Progenitor cell of endocrine pancreas (in vitro differentiated cells): ENCODE measurements around the gene OR7G1. TPM values are rescaled to one million over a fixed set of nuclear protein-coding genes. Genes with fewer than 3 reads are reported as not detected.
"Not testable (repeated sequence)": the region's sequence is repeated elsewhere in the genome, so short reads cannot be mapped to it uniquely, and the experiment has no call there.

Source experiments
- DNase-seq: peaks from one replicate; pipeline ENCODE4 v3.0.0; 2021; ENCODE audit warnings: low spot score; ENCODE audit not compliant: unreplicated experiment
- H3K27ac Mint-ChIP-seq: 2 replicates; pipeline ENCODE4 v1.8.0; 2021; ENCODE audit warnings: mild to moderate bottlenecking, moderate library complexity, mixed read lengths
- H3K27me3 Mint-ChIP-seq: 2 replicates; pipeline ENCODE4 v1.8.0; 2021; ENCODE audit warnings: mixed read lengths
- H3K36me3 Mint-ChIP-seq: 2 replicates; pipeline ENCODE4 v1.8.0; 2022; ENCODE audit warnings: mixed read lengths; ENCODE audit not compliant: insufficient read depth
- H3K4me1 Mint-ChIP-seq: 2 replicates; pipeline ENCODE4 v1.8.0; 2021; ENCODE audit warnings: low read depth, mixed read lengths
- H3K4me3 Mint-ChIP-seq: 2 replicates; pipeline ENCODE4 v1.8.0; 2021; ENCODE audit warnings: low read depth, mild to moderate bottlenecking, moderate library complexity, mixed read lengths
- H3K9me3 Mint-ChIP-seq: 2 replicates; pipeline ENCODE4 v1.8.0; 2021; ENCODE audit warnings: low read depth, mixed read lengths
- total RNA-seq: library from RNA; stranded (reverse); gene quantifications from 2 replicates; pipeline ENCODE4 v1.2.1, GENCODE V29; 2021
- TF ChIP-seq, protein P1 (sequence below): fragments of 200-600 bp; sonication (generic); IDR thresholded peaks from one replicate; pipeline ENCODE4 v1.5.0; 2021; ENCODE audit warnings: antibody characterized with exemption, mild to moderate bottlenecking; ENCODE audit not compliant: unreplicated experiment

The OR7G1 gene
- total RNA-seq, 1 donor from 2014 or later = not detected

DNA sequence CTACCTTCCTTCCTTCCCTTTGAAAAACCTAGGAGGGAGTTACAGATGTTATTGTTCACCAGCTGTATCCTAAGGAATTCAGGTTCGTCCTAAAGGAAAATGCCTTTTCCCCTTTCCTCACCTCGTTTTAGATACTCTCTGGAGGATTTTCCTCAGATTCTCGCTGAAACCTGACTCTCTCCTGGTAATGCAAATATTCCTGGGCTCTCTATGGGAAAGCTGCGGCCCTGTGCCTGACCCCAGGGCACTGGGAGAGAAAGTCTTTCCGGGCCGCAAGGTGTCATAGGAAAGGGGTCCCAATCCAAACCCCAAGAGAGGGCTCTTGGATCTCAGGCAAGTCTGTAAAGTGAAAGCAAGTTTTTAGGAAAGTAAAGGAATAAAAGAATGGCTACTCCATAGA, 41.8 kb downstream of the OR7G1 start:
- Mint-ChIP-seq H3K27ac (peak overlapping the region; percentile 64), H3K27me3 (no peaks in the 10 kb centered on the region), H3K4me1 (peaks cover 30% of the 10 kb centered on the region), H3K9me3 (no peaks in the 10 kb centered on the region), H3K36me3 (no peaks in the 10 kb centered on the region), H3K4me3 (no peak overlapping the region)
- DNase-seq = no peak
- TF ChIP-seq, protein P1, sequence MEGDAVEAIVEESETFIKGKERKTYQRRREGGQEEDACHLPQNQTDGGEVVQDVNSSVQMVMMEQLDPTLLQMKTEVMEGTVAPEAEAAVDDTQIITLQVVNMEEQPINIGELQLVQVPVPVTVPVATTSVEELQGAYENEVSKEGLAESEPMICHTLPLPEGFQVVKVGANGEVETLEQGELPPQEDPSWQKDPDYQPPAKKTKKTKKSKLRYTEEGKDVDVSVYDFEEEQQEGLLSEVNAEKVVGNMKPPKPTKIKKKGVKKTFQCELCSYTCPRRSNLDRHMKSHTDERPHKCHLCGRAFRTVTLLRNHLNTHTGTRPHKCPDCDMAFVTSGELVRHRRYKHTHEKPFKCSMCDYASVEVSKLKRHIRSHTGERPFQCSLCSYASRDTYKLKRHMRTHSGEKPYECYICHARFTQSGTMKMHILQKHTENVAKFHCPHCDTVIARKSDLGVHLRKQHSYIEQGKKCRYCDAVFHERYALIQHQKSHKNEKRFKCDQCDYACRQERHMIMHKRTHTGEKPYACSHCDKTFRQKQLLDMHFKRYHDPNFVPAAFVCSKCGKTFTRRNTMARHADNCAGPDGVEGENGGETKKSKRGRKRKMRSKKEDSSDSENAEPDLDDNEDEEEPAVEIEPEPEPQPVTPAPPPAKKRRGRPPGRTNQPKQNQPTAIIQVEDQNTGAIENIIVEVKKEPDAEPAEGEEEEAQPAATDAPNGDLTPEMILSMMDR = no peak

DNA sequence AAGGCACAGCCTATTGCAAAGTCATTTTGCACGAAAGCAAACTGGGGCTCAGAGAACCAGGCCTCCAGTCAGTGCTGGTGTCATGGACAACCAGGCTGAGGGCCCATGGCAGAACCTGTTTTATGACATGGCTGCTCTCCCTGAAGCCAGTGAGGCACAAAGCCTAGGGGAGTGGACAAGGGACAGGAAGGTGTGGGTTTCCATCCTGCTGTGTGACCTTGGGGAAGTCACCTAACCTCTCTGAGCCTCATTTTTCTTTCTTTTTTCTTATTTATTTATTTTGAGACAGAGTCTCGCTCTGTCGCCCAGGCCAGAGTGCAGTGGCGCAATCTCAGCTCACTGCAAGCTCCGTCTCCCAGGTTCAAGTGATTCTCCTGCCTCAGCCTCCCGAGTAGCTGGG, 43.8 kb downstream of the OR7G1 start:
- not testable (repeated sequence) for DNase-seq, H3K27me3 Mint-ChIP-seq, H3K36me3 Mint-ChIP-seq, H3K4me3 Mint-ChIP-seq, H3K27ac Mint-ChIP-seq, H3K9me3 Mint-ChIP-seq
- H3K4me1 Mint-ChIP-seq = peaks cover 19% of the 10 kb centered on the region

DNA sequence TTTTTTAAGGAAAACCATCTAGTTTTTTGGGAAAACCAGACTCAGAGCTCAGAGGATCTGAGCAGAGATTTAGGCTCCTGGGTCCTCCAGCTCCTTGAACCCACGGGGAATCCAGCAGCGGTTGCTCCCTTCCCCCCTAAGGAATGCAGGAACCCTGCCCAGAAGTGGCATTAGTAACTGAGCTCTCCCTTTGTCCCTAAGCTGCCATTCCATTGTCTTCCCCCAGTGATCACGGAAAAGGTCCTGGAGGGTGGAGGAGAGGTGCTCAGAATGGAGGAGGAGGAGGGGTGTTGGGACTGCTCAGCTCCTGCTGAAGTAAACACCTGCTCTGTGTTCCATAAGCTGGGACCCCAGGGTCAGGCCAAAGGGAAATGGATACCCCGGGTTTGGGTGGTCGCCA, 45.5 kb downstream of the OR7G1 start:
- H3K27ac Mint-ChIP-seq = peak overlapping the region; percentile 64
- peaks cover 9% of the 10 kb centered on the region for H3K4me1 Mint-ChIP-seq
- DNase-seq = no peak
- H3K36me3 Mint-ChIP-seq = no peaks in the 10 kb centered on the region
- H3K9me3 Mint-ChIP-seq = no peaks in the 10 kb centered on the region
- TF ChIP-seq, protein P1 = no peak
- no peak overlapping the region for H3K4me3 Mint-ChIP-seq
- no peaks in the 10 kb centered on the region for H3K27me3 Mint-ChIP-seq

DNA sequence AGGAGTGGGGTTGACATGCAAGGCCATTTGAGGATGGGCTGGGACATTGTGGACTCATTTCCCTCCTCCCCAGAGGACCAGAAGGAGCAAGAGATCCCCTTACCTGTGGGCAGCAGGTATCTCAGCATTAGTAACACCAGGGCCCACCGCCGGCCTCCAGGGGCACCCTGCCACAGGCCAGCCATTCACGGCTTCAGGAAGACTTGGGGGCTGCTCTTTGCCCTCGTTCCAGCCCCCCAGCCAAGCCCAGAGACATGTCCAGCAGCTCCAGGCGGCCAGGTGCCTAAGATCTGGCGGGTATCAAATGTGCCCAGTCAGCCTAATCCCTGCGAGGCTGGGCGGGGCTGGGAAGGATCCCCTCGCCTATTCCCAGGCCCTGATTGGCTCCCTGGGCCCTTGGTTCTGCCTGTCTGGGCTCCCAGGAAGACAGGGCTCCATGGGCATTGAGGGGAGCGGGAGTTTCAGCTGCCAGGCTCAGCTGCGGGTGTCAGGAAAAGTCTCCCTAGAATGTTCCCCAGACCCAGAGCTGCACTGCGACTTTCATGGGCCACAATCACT, 50.0 kb downstream of the OR7G1 start:
- no peak for DNase-seq
- Mint-ChIP-seq H3K36me3 (no peaks in the 10 kb centered on the region), H3K9me3 (no peaks in the 10 kb centered on the region), H3K27me3 (no peaks in the 10 kb centered on the region), H3K4me3 (no peak overlapping the region), H3K4me1 (peaks cover 3% of the 10 kb centered on the region), H3K27ac (no peak overlapping the region)
- TF ChIP-seq, protein P1 = no peak

Other genes with a start within 250 kb of the OR7G1 start
- 0.31 and 0.43 TPM in 2 replicates for gene MUC16, start 105.4 kb downstream of the OR7G1 start, total RNA-seq
- gene OR1M1, start 28.7 kb downstream of the OR7G1 start, total RNA-seq = not detected in 2 replicates
- gene OR7G2, start 8.3 kb downstream of the OR7G1 start, total RNA-seq = not detected in 2 replicates
- gene OR7G3, start 11.2 kb upstream of the OR7G1 start, total RNA-seq = not detected in 2 replicates
- gene ZNF317, start 24.6 kb upstream of the OR7G1 start, total RNA-seq = 38.6 and 46.8 TPM in 2 replicates
- gene OR7D2, start 63.2 kb upstream of the OR7G1 start, total RNA-seq = 1.2 and 1.8 TPM in 2 replicates
- gene OR7D4, start 103.8 kb upstream of the OR7G1 start, total RNA-seq = not detected in 2 replicates
- gene OR7E24, start 135.2 kb upstream of the OR7G1 start, total RNA-seq = not detected in 2 replicates
- 6.6 and 8.0 TPM in 2 replicates for gene ZNF699, start 194.1 kb upstream of the OR7G1 start, total RNA-seq
- 42.4 and 42.5 TPM in 2 replicates for gene ZNF559, start 208.4 kb upstream of the OR7G1 start, total RNA-seq
- gene ZNF177, start 247.2 kb upstream of the OR7G1 start, total RNA-seq = 12.7 and 12.9 TPM in 2 replicates